GM12878 (cell line): ENCODE data around the gene YWHAG. TPM values are rescaled to one million over a fixed set of nuclear protein-coding genes. Genes with fewer than 3 reads are reported as not detected.

Experiments
- BCL11A ChIP-seq: IDR thresholded peaks from 2 replicates; pipeline ENCODE4 v1.6.1; 2011; ENCODE audit warnings: low read depth, low read length
- BCLAF1 ChIP-seq: fragments of 450-650 bp; IDR thresholded peaks from 2 replicates; pipeline ENCODE4 v1.6.1; 2017; ENCODE audit warnings: antibody characterized with exemption, mild to moderate bottlenecking, moderate library complexity
- CEBPB ChIP-seq, 2 experiments: fragments of 150-350 bp in 1 of 2; IDR thresholded peaks; 2 replicates each; pipeline ENCODE4 v1.6.1; 2012 to 2014; ENCODE audit warnings: low read depth in 2 of 2, low read length in 2 of 2, borderline replicate concordance in 1 of 2, inconsistent platforms in 1 of 2
- EGR1 ChIP-seq, 2 experiments: IDR thresholded peaks; 1 replicate in 1 of 2; 2 replicates in 1 of 2; pipeline ENCODE4 v1.6.1; 2011 to 2012; ENCODE audit warnings: low read depth in 2 of 2, low read length in 2 of 2, borderline replicate concordance in 1 of 2, mild to moderate bottlenecking in 1 of 2, moderate library complexity in 1 of 2
- JUNB ChIP-seq: IDR thresholded peaks from 2 replicates; pipeline ENCODE4 v1.6.1; 2016; ENCODE audit warnings: antibody characterized with exemption, mild to moderate bottlenecking
- LARP7 ChIP-seq: fragments of 450-650 bp; IDR thresholded peaks from 2 replicates; pipeline ENCODE4 v1.6.1; 2017; ENCODE audit warnings: mild to moderate bottlenecking
- NBN ChIP-seq: fragments of 450-650 bp; IDR thresholded peaks from 2 replicates; pipeline ENCODE4 v1.6.1; 2016
- NR2F1 ChIP-seq: fragments of 450-650 bp; conservative IDR thresholded peaks from 2 replicates; pipeline ENCODE4 v1.6.1; 2017; ENCODE audit warnings: mild to moderate bottlenecking
- POLR2AphosphoS2 ChIP-seq: IDR thresholded peaks from 2 replicates; pipeline ENCODE4 v1.6.1; 2011; ENCODE audit warnings: low read depth, mild to moderate bottlenecking, low read length, improper control_type of control experiment, moderate library complexity
- POLR2AphosphoS5 ChIP-seq: IDR thresholded peaks from 2 replicates; pipeline ENCODE4 v1.6.1; 2011; ENCODE audit warnings: mild to moderate bottlenecking, low read length, inconsistent platforms
- RB1 ChIP-seq: fragments of 450-650 bp; formaldehyde crosslinking; IDR thresholded peaks from 2 replicates; pipeline ENCODE4 v1.6.1; 2017; ENCODE audit warnings: mild to moderate bottlenecking, borderline replicate concordance
- RFX5 ChIP-seq: IDR thresholded peaks from 2 replicates; pipeline ENCODE4 v1.6.1; 2011; ENCODE audit warnings: low read depth, low read length, improper control_type of control experiment
- RUNX3 ChIP-seq: IDR thresholded peaks from 2 replicates; pipeline ENCODE4 v1.6.1; 2012; ENCODE audit warnings: low read length, inconsistent platforms
- STAT1 ChIP-seq: fragments of 450-650 bp; conservative IDR thresholded peaks from 2 replicates; pipeline ENCODE4 v1.6.1; 2014; ENCODE audit warnings: antibody characterized with exemption, mild to moderate bottlenecking
- TCF12 ChIP-seq: IDR thresholded peaks from 2 replicates; pipeline ENCODE4 v1.6.1; 2011; ENCODE audit warnings: low read depth, mild to moderate bottlenecking, low read length
- YY1 ChIP-seq: IDR thresholded peaks from 2 replicates; pipeline ENCODE4 v1.6.1; 2011; ENCODE audit warnings: low read depth, mild to moderate bottlenecking, low read length
- ZBTB11 ChIP-seq: fragments of 450-650 bp; formaldehyde crosslinking; IDR thresholded peaks from 2 replicates; pipeline ENCODE4 v1.5.0; 2022; ENCODE audit warnings: mild to moderate bottlenecking, missing genetic modification characterization
- ZNF207 ChIP-seq: fragments of 450-650 bp; IDR thresholded peaks from 2 replicates; pipeline ENCODE4 v1.6.1; 2014; ENCODE audit warnings: antibody characterized with exemption, mild to moderate bottlenecking, borderline replicate concordance
- ZNF24 ChIP-seq: fragments of 450-650 bp; IDR thresholded peaks from 2 replicates; pipeline ENCODE4 v1.6.1; 2017; ENCODE audit warnings: antibody characterized with exemption, mild to moderate bottlenecking
- ZNF592 ChIP-seq: fragments of 450-650 bp; IDR thresholded peaks from 2 replicates; pipeline ENCODE4 v1.6.1; 2017; ENCODE audit warnings: mild to moderate bottlenecking, moderate library complexity
- ZZZ3 ChIP-seq: IDR thresholded peaks from 2 replicates; pipeline ENCODE4 v1.6.1; 2011; ENCODE audit warnings: low read depth; ENCODE audit not compliant: control insufficient read depth, insufficient read length
- polyA plus RNA-seq, 11 experiments: library from polyadenylated mRNA; depleted of rRNA in 4 of 11; unstranded in 6 of 11; stranded (reverse) in 5 of 11; fragments of >200 nt; fragmentation: Nextera tagmentation in 4 of 11; fragmentation: Illumina TruSeq in 1 of 11; extraction: Ambion mirVana in 4 of 11; extraction: Trizol in 1 of 11; gene quantifications; 1 replicate in 1 of 11; 2 replicates in 10 of 11; pipeline versions ENCODE4 v1.2.1 to v1.2.3, GENCODE V29; 2011 to 2016; ENCODE audit warnings: inconsistent platforms in 2 of 11, missing spikeins in 2 of 11, low read depth in 1 of 11
- total RNA-seq, 4 experiments: library from RNA; depleted of rRNA in 3 of 4; stranded (reverse); fragments of >200 nt in 3 of 4; fragmentation: Illumina TruSeq in 1 of 4; extraction: Trizol in 1 of 4; gene quantifications; 2 replicates each; pipeline versions ENCODE4 v1.2.1 to v1.2.3, GENCODE V29; 2013 to 2021

The YWHAG gene
- total and polyA plus RNA-seq, 10 of the 15 experiments (the other 5 are each of a cell fraction or from before 2014, with no cell fraction given): 20.2 to 157 (median 41.3) TPM

GRCh38 chr7:76291351-76292212, 67.2 kb downstream of the YWHAG start (continued):
- TF ChIP-seq JUNB (peak; percentile 48; the same call in 1 of the 2 replicates), ZNF592 (peak; percentile 68; the same call in 1 of the 2 replicates), RB1 (peak; percentile 38; the same call in 1 of the 2 replicates), BCL11A (no peak), ZNF207 (no peak), TCF12 (no peak), RFX5 (no peak), ZNF24 (no peak), CEBPB (IDR thresholded peaks at IDR 0.05; ENCODE audit: borderline replicate concordance in 1 of 2, low read depth in 2 of 2, low read length in 2 of 2) (no peak), NR2F1 (no peak), NBN (0 out of 2 replicates have a peak, but pooled peaks have one; percentile 51), BCLAF1 (no peak), POLR2AphosphoS2 (no peak), RUNX3 (peak; percentile 69), YY1 (peak; percentile 65), POLR2AphosphoS5 (no peak), STAT1 (0 out of 2 replicates have a peak, but pooled peaks have one; percentile 26), ZBTB11 (no peak), ZZZ3 (no peak), EGR1 (IDR thresholded peaks at IDR 0.05; ENCODE audit: borderline replicate concordance in 1 of 2, low read depth in 2 of 2, low read length in 2 of 2) (peak in 1 of 2 experiments; percentile 69; a peak in 2 of 3 replicates), LARP7 (no peak)
